HFF-Myc (cell line): ENCODE results near the gene DIPK1C.

Experiments used
- DNase-seq: peaks from one replicate; pipeline ENCODE4 v3.0.0-alpha.2; 2011; ENCODE audit warnings: low read depth; ENCODE audit errors: extremely low read depth
- H3K4me3 ChIP-seq: replicated peaks from 2 replicates; pipeline ENCODE4 v1.5.1; 2011; ENCODE audit warnings: low read depth, mild to moderate bottlenecking, control low read depth, low read length
- CTCF ChIP-seq: IDR thresholded peaks from 2 replicates; pipeline ENCODE4 v1.5.1; 2012; ENCODE audit warnings: mild to moderate bottlenecking, low read depth, low read length, control low read depth; ENCODE audit errors: missing control alignments

The DIPK1C gene

GRCh38 chr18:74473976-74474640 is 17.0 kb upstream of the DIPK1C start:
- TF ChIP-seq CTCF = no peak
- no peak overlapping the region for H3K4me3 ChIP-seq
- no peak for DNase-seq

DNA sequence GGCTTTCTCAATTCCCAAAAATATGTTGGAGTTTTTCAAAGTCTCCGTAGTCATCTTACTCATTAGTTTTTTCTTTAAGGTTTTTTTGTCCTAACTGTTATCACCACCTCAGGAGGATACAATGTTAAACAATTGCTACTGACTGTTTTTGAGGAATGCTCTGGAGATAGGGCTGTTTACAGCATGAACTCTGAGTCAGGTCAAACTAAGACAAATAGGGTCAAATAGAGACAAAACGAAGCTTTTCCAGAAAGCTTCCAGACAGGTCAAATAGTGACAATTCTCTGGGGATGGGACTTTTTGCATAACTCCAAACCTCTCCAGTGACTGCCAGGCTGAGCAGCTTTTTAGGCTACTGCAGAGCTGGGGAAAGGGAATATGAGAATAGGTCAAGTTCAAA is 15.2 kb upstream of the DIPK1C start:
- DNase-seq = no peak
- no peak overlapping the region for H3K4me3 ChIP-seq
- no peak for TF ChIP-seq CTCF

DNA sequence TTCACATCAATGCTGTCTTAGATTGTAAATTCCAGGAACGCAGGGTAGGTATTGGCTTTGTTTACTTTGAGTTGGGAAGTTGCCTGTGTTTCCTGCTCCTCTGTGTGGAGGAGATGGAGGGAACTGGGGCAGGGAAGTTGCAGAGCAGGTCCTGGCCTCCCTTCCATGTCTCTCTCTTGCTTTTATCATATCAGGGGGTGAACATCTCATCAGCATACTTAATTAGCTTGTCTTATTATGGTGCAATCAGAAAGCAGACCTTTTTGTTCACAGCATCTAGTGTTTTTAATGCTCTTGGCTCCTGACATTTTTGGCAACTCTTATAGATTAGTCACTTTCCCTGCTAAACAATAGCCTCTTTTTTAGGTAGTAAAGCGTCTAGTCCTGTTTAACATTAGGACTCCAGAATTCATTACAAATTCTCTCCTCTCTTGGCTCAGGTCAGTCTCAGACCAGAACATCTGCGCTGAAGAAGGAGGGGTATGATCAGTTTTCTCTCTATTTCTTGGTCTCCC is 11.5 kb upstream of the DIPK1C start:
- H3K4me3 ChIP-seq = no peak overlapping the region
- no peak for DNase-seq
- no peak for TF ChIP-seq CTCF

- TF ChIP-seq CTCF = no peak
- DNase-seq = no peak
Measured at GRCh38 chr18:74465775-74466174, 8.7 kb upstream of the DIPK1C start.

GRCh38 chr18:74463983-74464382 is 6.9 kb upstream of the DIPK1C start:
- TF ChIP-seq CTCF = no peak
- DNase-seq = no peak
- H3K4me3 ChIP-seq = no peak overlapping the region

More at GRCh38 chr18:74465775-74466174, 8.7 kb upstream of the DIPK1C start:
- no peak overlapping the region for H3K4me3 ChIP-seq

DNA sequence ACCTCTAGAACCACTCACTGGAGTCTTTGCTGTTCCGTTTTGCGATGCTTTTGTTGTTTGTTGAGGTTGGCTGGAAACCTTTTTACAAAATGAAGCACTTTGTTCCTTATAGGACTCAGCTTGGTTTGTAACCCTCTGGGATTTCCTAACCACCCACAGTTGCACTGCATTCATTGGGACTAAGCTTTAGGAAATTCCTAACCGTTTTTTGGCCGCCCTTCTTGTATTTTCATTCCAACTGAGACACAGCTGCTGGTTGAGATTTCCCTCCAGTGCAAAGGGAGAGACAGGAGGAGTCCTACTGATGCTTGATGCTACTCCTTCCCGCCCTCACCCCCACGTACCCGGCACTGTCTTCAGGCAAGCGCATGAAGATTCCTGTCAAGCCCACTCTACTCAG is 6.1 kb upstream of the DIPK1C start:
- no peak overlapping the region for H3K4me3 ChIP-seq
- TF ChIP-seq CTCF = no peak
- DNase-seq = no peak

DNA sequence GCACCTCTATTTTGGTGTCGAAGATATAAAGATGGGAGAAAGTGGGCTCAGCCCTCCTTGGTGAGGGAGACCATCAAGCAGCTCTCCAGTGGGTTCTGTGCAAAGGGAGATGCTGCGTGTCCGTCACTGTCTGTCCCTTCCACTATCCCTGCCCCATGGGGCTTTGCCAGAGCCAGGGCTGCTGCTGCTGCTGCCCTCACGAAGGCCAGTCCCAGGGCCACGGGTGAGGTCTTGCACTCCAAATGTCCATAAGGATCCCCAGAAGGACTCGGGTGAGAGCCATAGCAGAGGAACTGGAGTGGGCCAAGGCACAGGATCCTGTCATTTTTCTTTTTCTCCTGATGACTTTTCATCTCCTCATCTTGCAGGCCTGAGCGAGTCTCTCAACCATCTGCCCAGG is 3.7 kb upstream of the DIPK1C start:
- no peak for DNase-seq
- no peak overlapping the region for H3K4me3 ChIP-seq

More for the DNA sequence above, 3.7 kb upstream of the DIPK1C start:
- TF ChIP-seq CTCF = no peak
